HT-29 (cell line): Measurements from ENCODE around the gene GLYATL2. TPM values are rescaled to one million over a fixed set of nuclear protein-coding genes. Genes with fewer than 3 reads are reported as not detected.

Experiments
- DNase-seq: peaks from one replicate; pipeline ENCODE4 v3.0.0-alpha.2; 2015; ENCODE audit warnings: low spot score
- total RNA-seq: library from RNA; depleted of rRNA; stranded (reverse); fragments of >200 nt; shearing (Covaris generic); gene quantifications from 2 replicates; pipeline ENCODE4 v1.2.3, GENCODE V29; 2014; rRNA removed

GLYATL2 gene
- total RNA-seq, 1 experiment from 2014 or later, result not detected

GRCh38 chr11:58801302-58801701, 43.2 kb downstream of the GLYATL2 start:
- no peak for DNase-seq

DNA sequence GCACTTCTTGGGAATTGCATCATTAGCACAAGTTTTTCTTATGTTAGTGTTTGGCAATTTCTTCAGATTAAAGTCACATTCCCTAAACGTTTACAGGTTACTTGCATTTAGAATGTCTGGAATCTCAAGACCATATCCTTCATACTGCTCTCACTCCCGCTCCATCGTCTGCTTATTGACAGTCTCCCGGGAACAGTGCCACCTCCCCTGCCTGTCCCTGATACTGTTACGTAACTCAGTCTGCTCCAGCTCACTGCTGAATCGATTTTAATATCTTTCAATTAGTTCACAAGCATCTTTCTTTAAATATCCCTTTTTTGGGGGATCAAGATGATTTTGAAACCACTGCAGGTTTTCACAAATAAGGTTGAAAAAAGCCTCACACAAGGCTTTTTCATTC, 48.2 kb downstream of the GLYATL2 start:
- no peak for DNase-seq

DNA sequence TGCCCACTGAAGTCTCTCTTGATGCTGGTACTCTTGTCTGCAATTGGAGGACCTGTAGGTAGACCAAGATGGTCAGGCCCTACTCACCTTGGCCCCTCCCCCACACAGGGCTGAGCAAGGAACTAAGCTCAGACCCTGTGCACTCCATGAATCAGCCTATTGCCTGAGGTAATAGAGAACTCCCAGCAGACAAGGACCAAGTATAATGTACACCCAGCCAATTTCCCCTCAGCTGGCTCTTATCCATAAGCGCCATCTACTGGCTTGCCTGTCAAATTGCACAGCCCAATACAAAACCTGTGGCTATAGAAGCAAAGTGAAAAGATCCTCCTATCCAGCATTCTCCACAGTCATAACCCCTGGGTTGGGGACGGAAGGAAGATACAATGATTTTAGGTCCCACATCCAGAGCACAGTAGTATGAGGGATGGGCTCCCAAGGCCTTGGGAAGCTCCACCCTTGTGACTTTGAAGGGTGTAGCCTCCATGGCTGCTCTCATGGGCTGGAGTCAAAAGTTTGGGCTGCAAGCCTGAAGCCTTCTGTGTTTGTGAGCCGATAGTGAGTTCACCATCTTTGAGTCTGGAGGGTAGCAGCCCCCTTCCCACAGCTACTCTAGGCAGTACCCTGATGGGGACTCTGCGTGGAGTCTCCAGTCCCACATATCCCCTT, 56.0 kb downstream of the GLYATL2 start:
- peak; percentile 79 for DNase-seq

DNA sequence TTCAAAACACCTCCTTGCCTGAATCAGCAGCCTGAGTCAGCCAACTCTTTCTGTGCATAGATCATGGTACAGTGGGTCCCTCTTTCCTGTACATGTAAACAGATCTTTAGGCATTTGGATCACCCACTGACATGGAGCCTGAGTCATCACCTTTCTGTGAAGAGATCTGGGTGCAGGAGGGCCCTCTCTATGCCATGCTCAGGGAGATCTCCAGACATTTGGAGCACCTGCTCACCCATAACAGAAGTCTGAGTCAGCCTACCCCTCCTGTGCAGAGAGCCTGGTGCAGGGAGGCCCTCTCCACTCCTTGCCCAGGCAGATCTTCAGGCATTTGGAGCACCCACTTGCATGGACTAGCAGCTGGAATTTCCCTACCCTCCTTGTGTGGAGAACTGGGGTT, 56.6 kb downstream of the GLYATL2 start:
- no peak for DNase-seq

DNA sequence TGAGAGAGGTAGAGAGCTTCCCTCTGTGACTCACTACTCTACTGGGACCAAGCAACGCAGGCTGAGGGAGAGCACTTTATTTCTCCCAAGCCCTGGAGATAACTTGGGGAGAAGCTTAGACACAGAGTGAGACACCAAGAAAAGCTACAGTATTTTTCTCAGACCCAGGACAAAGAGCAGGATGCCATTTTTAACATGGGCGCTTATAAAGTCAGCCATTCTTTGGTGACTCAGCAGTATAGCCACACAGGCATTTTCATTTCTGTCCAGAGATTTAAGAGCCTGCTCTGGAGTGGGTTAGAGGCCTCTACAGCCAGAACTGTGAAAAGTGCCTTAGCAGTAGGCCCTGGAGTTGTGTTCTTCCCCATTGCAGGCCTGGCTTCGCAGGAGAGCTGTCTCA, 57.8 kb downstream of the GLYATL2 start:
- DNase-seq, result no peak

DNA sequence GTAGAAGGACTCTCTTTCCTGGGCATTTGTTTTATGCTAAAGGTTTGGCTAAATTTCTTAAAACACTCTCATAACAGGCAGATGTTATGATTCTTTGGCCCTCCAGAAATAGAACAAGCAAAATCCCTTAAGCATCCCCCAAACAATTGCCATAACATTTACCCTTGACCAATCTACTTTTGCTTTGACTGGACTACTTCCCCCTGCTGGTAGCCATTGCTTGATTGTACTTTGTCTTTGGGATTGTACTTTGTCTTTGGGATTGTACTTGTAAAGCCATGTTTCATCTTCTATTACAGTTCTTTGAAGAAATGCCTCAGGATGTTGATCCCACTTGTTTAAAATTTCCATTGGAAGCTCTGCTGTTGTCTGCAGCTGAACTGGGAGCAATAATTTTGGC, 59.5 kb downstream of the GLYATL2 start:
- peak; percentile 13 for DNase-seq

Other genes starting within 250 kb of the GLYATL2 start
- gene CNTF, start 222.0 kb downstream of the GLYATL2 start, total RNA-seq, result 1.3 and 1.6 TPM in 2 replicates
- gene GLYAT, start 112.8 kb downstream of the GLYATL2 start, total RNA-seq, result not detected in 2 replicates
- gene GLYATL1, start 94.8 kb upstream of the GLYATL2 start, total RNA-seq, result not detected in 2 replicates
- not detected in 2 replicates for gene GLYATL1B, start 241.6 kb upstream of the GLYATL2 start, total RNA-seq